Cardiac atrium fibroblast (primary cell): ENCODE data around the gene CPEB4. TPM values are rescaled to one million over a fixed set of nuclear protein-coding genes. Genes with fewer than 3 reads are reported as not detected.

Experiments
- total RNA-seq: library from RNA; depleted of rRNA; stranded (reverse); fragments of >200 nt; gene quantifications from 2 replicates; pipeline ENCODE4 v1.2.3, GENCODE V29; 2015

CPEB4 gene
- 15.7 and 21.7 TPM in 2 replicates for total RNA-seq

DNA sequence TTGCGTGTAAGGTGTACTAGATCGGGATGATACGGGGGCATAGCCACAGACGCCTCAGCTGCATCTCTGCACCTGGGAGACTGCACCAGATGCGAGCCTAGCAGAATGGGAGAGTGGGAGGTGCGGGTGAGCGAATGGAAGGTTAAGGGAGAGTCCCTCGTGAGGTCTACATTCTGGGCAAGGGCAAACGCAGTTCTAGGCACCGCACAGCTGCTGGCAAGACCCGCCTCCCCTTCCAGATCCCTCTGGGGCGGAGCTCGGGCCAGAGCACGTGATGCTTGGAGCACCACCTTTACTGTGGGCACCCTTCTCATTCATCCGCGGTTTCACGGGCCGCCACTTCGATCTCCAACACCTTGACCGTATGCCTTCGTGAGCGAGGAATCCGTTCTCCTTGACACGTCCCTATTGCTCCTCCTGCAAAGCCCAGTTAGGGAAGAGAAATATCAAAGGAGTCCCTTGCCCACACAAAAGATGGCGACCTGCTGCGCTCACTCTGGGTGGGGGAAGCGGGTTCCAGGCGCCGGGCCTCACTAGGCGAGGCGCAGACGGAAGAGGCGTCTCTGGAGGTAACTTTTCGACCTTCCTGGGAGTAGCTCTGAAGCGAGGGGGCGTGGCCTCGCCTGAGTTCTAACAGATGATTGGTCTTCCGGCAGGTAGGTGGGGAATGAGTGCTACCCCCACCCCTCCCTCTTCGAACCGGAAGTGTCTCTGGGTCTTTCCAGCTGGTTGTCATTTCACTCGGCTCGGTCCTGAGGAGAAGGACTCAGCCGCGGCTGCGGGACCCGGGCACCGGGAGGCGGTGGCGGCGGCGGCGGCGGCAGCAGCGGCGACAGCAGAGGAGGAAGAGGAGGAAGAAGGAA lies at the start of gene CPEB4:
Gene CPEB4 (plus strand): TSS at position 740 of the 863 bp plus-strand sequence. CDS start 1,385 bp downstream, outside the sequence.

DNA sequence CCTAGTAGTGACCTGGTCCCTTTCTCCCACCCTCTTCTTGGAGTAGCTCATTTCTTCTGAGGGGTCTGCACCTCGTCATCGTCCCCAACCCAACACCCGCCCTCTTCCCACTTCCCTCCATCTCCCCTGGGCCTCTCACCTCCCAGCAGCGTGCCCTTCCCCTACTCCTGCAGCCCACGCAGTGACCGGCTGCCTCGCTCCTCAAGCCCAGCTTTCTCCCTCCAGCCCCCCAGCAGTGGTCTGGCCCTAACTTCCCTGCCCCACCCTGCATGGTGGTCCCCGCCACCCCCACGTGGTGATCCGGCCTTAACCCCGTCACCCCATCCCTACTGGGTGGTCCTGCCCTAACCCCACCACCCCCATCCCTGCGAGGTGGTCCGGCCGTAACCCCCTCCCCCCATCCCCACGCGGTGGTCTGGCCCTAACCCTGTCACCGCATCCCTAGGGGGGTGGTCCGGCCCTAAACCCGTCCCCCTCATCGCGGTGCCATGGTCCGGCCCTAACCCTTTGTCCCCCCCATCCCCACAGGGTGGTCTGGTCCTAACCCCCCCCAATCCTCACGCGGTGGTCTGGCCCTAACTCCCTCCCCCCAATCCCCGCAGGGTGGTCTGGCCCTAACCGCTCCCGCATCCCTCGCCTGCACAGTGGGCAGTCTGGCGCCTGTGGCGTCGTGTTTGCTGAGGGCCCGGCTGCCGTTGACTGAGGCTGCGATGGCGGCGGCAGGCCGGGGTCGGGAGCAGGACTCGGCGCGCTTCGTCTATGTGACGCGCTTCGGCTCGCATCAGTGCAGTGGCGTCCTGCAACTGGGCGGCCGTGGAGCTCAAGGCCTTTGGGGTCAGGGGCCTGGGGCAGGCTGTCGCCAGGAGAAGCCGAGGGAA lies 100.6 kb downstream of the CPEB4 start, which contains the start of gene C5orf47:
Gene C5orf47 (plus strand): TSS at position 617 of the 878 bp plus-strand sequence. CDS start 94 bp downstream, at position 711.

Other genes with a start within 250 kb of the CPEB4 start
- not detected in 2 replicates for gene C5orf47, start 100.8 kb downstream of the CPEB4 start, total RNA-seq
- gene NSG2, start 157.4 kb downstream of the CPEB4 start, total RNA-seq: not detected in 2 replicates